SK-N-SH (cell line): ENCODE data around the gene GRM5.
"Not testable (repeated sequence)": the region's sequence is repeated elsewhere in the genome, so short reads cannot be mapped to it uniquely, and the experiment has no call there.

Source experiments
- ELF1 ChIP-seq: IDR thresholded peaks from 2 replicates; pipeline ENCODE4 v1.4.0; 2012
- EP300 ChIP-seq, 2 experiments: IDR thresholded peaks; 2 replicates each; pipeline versions ENCODE4 v1.4.0 to v1.6.1; 2012; ENCODE audit warnings: borderline replicate concordance in 1 of 2, low read depth in 1 of 2, low read length in 1 of 2
- EZH2phosphoT487 ChIP-seq: fragments of 200-600 bp; sonication (generic); IDR thresholded peaks from 2 replicates; pipeline ENCODE4 v1.6.1; 2017; ENCODE audit warnings: low read depth, mixed run types, mild to moderate bottlenecking, antibody characterized with exemption, moderate library complexity, borderline replicate concordance
- MXI1 ChIP-seq: IDR thresholded peaks from 2 replicates; pipeline ENCODE4 v1.6.1; 2012; ENCODE audit warnings: mild to moderate bottlenecking, low read depth, low read length, improper control_type of control experiment
- POLR2AphosphoS5 ChIP-seq: IDR thresholded peaks from 2 replicates; pipeline ENCODE4 v1.6.1; 2012; ENCODE audit warnings: low read depth, low read length
- RAD21 ChIP-seq: IDR thresholded peaks from 2 replicates; pipeline ENCODE4 v1.6.1; 2012; ENCODE audit warnings: mild to moderate bottlenecking, low read length
- SMC3 ChIP-seq: IDR thresholded peaks from 2 replicates; pipeline ENCODE4 v1.6.1; 2012; ENCODE audit warnings: low read depth, low read length, improper control_type of control experiment
- TAF1 ChIP-seq: IDR thresholded peaks from 2 replicates; pipeline ENCODE4 v1.6.1; 2012; ENCODE audit warnings: low read depth, mild to moderate bottlenecking, low read length, moderate library complexity, borderline replicate concordance
- YY1 ChIP-seq: IDR thresholded peaks from 2 replicates; pipeline ENCODE4 v1.4.0; 2012; ENCODE audit warnings: low read depth, mild to moderate bottlenecking
- TF ChIP-seq, protein P1 (sequence below): IDR thresholded peaks from 2 replicates; pipeline ENCODE4 v1.4.0; 2012; ENCODE audit warnings: low read depth, borderline replicate concordance
- TF ChIP-seq, protein P2 (sequence below): IDR thresholded peaks from 2 replicates; pipeline ENCODE4 v1.4.0; 2012; ENCODE audit warnings: low read depth
- TF ChIP-seq, protein P3 (sequence below): fragments of 200-600 bp; sonication (generic); IDR thresholded peaks from 2 replicates; pipeline ENCODE4 v1.6.1; 2017; ENCODE audit warnings: antibody characterized with exemption, mild to moderate bottlenecking, moderate library complexity
- TF ChIP-seq, protein P4 (sequence below): fragments of 150-350 bp; IDR thresholded peaks from 2 replicates; pipeline ENCODE4 v1.6.1; 2017; ENCODE audit warnings: antibody characterized with exemption, low read length, low read depth, borderline replicate concordance
- TF ChIP-seq, protein P5 (sequence below): IDR thresholded peaks from 2 replicates; pipeline ENCODE4 v1.6.1; 2012; ENCODE audit warnings: mild to moderate bottlenecking, low read depth, low read length, moderate library complexity

DNA sequence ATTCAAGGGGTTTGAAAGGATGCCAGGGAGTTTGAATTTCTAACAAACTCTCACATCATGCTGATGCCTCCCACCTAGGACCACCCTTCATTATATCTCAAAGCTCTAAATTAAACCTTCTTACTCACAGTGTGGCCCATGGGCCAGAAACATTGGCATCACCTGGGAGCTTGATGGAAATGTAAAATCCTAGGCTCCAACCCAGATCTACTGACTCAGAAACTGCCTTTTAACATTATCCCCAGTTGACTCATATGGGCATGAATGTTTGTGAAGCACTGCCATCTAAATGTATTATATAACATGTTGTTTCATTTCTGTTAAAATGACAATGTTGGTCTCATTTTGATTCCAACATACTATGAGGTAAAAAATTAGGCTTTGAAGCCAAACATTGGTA, 90.3 kb downstream of the GRM5 start:
- TF ChIP-seq, protein P1, sequence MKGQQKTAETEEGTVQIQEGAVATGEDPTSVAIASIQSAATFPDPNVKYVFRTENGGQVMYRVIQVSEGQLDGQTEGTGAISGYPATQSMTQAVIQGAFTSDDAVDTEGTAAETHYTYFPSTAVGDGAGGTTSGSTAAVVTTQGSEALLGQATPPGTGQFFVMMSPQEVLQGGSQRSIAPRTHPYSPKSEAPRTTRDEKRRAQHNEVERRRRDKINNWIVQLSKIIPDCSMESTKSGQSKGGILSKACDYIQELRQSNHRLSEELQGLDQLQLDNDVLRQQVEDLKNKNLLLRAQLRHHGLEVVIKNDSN = not testable (repeated sequence)
- TF ChIP-seq ELF1; MXI1; POLR2AphosphoS5; EZH2phosphoT487; TAF1; SMC3; YY1; EP300 (IDR thresholded peaks at IDR 0.05; ENCODE audit: borderline replicate concordance in 1 of 2, low read depth in 1 of 2, low read length in 1 of 2); RAD21: not testable (repeated sequence)
- TF ChIP-seq, protein P2, sequence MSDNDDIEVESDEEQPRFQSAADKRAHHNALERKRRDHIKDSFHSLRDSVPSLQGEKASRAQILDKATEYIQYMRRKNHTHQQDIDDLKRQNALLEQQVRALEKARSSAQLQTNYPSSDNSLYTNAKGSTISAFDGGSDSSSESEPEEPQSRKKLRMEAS = not testable (repeated sequence)
- TF ChIP-seq, protein P3, sequence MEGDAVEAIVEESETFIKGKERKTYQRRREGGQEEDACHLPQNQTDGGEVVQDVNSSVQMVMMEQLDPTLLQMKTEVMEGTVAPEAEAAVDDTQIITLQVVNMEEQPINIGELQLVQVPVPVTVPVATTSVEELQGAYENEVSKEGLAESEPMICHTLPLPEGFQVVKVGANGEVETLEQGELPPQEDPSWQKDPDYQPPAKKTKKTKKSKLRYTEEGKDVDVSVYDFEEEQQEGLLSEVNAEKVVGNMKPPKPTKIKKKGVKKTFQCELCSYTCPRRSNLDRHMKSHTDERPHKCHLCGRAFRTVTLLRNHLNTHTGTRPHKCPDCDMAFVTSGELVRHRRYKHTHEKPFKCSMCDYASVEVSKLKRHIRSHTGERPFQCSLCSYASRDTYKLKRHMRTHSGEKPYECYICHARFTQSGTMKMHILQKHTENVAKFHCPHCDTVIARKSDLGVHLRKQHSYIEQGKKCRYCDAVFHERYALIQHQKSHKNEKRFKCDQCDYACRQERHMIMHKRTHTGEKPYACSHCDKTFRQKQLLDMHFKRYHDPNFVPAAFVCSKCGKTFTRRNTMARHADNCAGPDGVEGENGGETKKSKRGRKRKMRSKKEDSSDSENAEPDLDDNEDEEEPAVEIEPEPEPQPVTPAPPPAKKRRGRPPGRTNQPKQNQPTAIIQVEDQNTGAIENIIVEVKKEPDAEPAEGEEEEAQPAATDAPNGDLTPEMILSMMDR = not testable (repeated sequence)
- TF ChIP-seq, protein P4, sequence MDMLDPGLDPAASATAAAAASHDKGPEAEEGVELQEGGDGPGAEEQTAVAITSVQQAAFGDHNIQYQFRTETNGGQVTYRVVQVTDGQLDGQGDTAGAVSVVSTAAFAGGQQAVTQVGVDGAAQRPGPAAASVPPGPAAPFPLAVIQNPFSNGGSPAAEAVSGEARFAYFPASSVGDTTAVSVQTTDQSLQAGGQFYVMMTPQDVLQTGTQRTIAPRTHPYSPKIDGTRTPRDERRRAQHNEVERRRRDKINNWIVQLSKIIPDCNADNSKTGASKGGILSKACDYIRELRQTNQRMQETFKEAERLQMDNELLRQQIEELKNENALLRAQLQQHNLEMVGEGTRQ = not testable (repeated sequence)
- TF ChIP-seq, protein P5, sequence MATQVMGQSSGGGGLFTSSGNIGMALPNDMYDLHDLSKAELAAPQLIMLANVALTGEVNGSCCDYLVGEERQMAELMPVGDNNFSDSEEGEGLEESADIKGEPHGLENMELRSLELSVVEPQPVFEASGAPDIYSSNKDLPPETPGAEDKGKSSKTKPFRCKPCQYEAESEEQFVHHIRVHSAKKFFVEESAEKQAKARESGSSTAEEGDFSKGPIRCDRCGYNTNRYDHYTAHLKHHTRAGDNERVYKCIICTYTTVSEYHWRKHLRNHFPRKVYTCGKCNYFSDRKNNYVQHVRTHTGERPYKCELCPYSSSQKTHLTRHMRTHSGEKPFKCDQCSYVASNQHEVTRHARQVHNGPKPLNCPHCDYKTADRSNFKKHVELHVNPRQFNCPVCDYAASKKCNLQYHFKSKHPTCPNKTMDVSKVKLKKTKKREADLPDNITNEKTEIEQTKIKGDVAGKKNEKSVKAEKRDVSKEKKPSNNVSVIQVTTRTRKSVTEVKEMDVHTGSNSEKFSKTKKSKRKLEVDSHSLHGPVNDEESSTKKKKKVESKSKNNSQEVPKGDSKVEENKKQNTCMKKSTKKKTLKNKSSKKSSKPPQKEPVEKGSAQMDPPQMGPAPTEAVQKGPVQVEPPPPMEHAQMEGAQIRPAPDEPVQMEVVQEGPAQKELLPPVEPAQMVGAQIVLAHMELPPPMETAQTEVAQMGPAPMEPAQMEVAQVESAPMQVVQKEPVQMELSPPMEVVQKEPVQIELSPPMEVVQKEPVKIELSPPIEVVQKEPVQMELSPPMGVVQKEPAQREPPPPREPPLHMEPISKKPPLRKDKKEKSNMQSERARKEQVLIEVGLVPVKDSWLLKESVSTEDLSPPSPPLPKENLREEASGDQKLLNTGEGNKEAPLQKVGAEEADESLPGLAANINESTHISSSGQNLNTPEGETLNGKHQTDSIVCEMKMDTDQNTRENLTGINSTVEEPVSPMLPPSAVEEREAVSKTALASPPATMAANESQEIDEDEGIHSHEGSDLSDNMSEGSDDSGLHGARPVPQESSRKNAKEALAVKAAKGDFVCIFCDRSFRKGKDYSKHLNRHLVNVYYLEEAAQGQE = not testable (repeated sequence)
